ENCODE data around the gene COL2A1.

The COL2A1 gene

DNA sequence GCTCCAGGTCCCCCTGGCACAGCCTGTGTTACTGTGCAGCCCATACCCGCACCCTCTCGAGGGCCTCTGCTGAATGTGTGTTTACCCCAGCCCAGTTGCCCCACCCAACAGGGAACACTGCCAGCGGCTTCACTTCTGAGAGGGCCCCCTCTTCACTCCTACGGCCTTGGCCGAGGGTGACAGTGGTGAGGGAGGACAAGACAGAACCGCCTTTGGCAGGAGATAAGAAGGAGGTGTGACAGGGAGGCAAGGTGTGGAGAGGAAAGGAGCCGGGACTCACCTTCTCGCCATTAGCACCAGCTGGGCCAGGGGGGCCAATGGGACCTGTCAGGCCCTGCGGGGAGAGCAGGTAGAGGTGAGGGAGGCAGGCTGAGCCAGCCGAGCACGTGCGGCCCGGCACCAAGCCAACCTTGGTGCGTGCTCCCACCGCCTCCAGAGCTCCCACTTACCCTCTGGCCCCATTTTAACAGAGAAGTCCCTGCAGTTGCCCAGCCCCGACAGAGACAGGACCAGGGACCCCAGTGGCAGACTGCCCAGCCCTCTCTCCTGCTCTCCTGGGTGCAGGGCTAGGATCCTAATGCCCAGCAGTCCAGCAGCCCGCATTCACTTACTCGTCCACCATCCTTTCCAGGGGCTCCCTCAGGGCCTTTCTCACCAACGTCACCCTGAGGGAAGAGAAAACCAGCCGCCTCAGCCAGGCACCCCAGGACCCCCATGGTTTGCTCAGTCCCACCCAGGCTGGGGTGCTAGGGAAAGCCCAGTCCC, 22.6 kb downstream of the COL2A1 start:
- in situ Hi-C loops (cut with HindIII; ENCODE audit: low pct_unique_long_range_greater_than_20kb, low sequenced_read_pairs) = no loop called here
- TF ChIP-seq JUND (IDR thresholded peaks at IDR 0.05; ENCODE audit: low read depth) = no peak
- no peak for DNase-seq (ENCODE audit: low read depth in 1 of 2, low spot score in 1 of 2)

- in situ Hi-C loops (cut with HindIII; ENCODE audit: low pct_unique_long_range_greater_than_20kb, low sequenced_read_pairs) = no loop called here
- no peak for DNase-seq (ENCODE audit: low read depth in 1 of 2, low spot score in 1 of 2)
- no peak for TF ChIP-seq JUND (IDR thresholded peaks at IDR 0.05; ENCODE audit: low read depth)
These were observed 23.3 kb downstream of the COL2A1 start for GRCh38 chr12:47980779-47981495.

GRCh38 chr12:47980197-47980596, 24.1 kb downstream of the COL2A1 start:
- in situ Hi-C loops (cut with HindIII; ENCODE audit: low pct_unique_long_range_greater_than_20kb, low sequenced_read_pairs) = no loop called here
- TF ChIP-seq JUND (IDR thresholded peaks at IDR 0.05; ENCODE audit: low read depth) = no peak

GRCh38 chr12:47979686-47980085, 24.6 kb downstream of the COL2A1 start:
- no peak for DNase-seq (ENCODE audit: low read depth in 1 of 2, low spot score in 1 of 2)
- in situ Hi-C loops (cut with HindIII; ENCODE audit: low pct_unique_long_range_greater_than_20kb, low sequenced_read_pairs) = no loop called here
- no peak for TF ChIP-seq JUND (IDR thresholded peaks at IDR 0.05; ENCODE audit: low read depth)

More at GRCh38 chr12:47980197-47980596, 24.1 kb downstream of the COL2A1 start:
- DNase-seq (ENCODE audit: low read depth in 1 of 2, low spot score in 1 of 2) = no peak

GRCh38 chr12:47979166-47979565, 25.1 kb downstream of the COL2A1 start:
- in situ Hi-C loops (cut with HindIII; ENCODE audit: low pct_unique_long_range_greater_than_20kb, low sequenced_read_pairs) = no loop called here
- no peak for DNase-seq (ENCODE audit: low read depth in 1 of 2, low spot score in 1 of 2)
- no peak for TF ChIP-seq JUND (IDR thresholded peaks at IDR 0.05; ENCODE audit: low read depth)

DNA sequence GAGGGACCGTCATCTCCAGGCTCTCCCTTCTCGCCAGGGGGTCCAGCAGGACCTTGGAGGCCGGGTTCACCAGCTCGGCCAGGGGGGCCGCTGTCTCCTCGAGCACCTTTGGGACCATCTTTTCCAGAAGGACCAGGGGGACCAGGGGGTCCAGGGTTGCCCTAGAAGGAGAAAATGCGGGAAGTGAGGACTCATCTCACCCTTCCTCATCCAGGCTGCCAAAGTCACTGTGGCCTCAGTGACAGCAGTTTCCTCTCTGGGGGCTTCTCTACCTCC, 25.7 kb downstream of the COL2A1 start:
- in situ Hi-C loops (cut with HindIII; ENCODE audit: low pct_unique_long_range_greater_than_20kb, low sequenced_read_pairs) = no loop called here
- TF ChIP-seq JUND (IDR thresholded peaks at IDR 0.05; ENCODE audit: low read depth) = no peak
- DNase-seq (ENCODE audit: low read depth in 1 of 2, low spot score in 1 of 2) = no peak

- no peak for DNase-seq (ENCODE audit: low read depth in 1 of 2, low spot score in 1 of 2)
- in situ Hi-C loops (cut with HindIII; ENCODE audit: low pct_unique_long_range_greater_than_20kb, low sequenced_read_pairs) = no loop called here
- no peak for TF ChIP-seq JUND (IDR thresholded peaks at IDR 0.05; ENCODE audit: low read depth)
These were observed 26.3 kb downstream of the COL2A1 start for GRCh38 chr12:47977772-47978597.

DNA sequence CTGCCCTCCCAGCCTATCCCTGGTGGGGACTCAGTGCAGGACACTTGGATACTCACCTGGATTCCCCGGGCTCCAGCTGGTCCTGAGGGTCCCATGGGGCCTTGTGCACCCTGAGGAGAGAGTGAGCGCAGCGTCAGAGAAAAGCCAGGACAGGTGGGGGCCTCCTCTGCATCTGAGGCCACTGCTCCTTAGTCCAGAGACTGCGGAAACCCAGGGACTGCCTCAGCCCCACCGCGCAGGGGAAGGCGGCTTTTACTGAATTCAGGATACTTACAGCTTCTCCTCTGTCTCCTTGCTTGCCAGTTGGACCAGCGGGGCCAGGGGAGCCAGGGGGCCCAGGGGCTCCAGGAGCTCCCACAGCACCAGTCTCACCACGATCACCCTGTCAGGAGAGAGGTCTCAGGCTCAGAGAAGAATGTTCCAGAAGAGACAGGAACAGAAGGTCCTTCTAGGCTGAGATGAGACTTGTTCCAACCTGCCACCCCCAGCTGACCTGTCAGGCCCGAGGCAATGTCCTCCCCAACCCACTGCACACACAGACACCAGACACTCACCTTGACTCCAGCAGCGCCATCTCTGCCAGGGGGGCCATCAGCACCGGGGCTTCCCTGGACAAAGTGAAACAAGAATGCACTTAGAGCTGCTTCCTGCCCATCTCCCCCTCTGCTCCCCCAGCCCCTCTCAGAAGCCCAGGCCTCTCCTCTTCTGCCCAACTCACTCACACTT, 27.1 kb downstream of the COL2A1 start:
- in situ Hi-C loops (cut with HindIII; ENCODE audit: low pct_unique_long_range_greater_than_20kb, low sequenced_read_pairs) = no loop called here
- DNase-seq (ENCODE audit: low read depth in 1 of 2, low spot score in 1 of 2) = no peak
- no peak for TF ChIP-seq JUND (IDR thresholded peaks at IDR 0.05; ENCODE audit: low read depth)

DNA sequence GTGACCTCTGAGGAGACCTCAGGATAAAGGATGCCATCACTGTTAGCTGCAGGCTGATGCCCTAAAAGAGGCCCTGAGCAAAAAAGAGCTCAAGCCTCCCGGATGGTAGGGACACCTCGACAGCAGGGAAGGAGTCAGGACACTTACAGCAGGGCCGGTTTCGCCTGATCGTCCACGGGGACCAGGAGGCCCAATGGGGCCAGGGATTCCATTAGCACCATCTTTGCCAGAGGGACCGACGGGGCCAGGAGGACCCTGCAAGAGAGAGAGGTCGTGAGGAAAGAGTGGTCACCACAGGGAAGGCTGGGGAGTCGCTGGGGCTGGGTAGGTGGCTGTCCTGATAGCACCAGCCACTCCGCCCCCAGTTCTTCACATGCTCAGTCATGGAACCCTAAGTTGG, 28.5 kb downstream of the COL2A1 start:
- TF ChIP-seq JUND (IDR thresholded peaks at IDR 0.05; ENCODE audit: low read depth) = no peak
- in situ Hi-C loops (cut with HindIII; ENCODE audit: low pct_unique_long_range_greater_than_20kb, low sequenced_read_pairs) = no loop called here
- no peak for DNase-seq (ENCODE audit: low read depth in 1 of 2, low spot score in 1 of 2)

- no peak for TF ChIP-seq JUND (IDR thresholded peaks at IDR 0.05; ENCODE audit: low read depth)
- in situ Hi-C loops (cut with HindIII; ENCODE audit: low pct_unique_long_range_greater_than_20kb, low sequenced_read_pairs) = no loop called here
- DNase-seq (ENCODE audit: low read depth in 1 of 2, low spot score in 1 of 2) = no peak
These were observed 29.1 kb downstream of the COL2A1 start for GRCh38 chr12:47975036-47975620.

- TF ChIP-seq JUND (IDR thresholded peaks at IDR 0.05; ENCODE audit: low read depth) = no peak
- DNase-seq (ENCODE audit: low read depth in 1 of 2, low spot score in 1 of 2) = no peak
- in situ Hi-C loops (cut with HindIII; ENCODE audit: low pct_unique_long_range_greater_than_20kb, low sequenced_read_pairs) = no loop called here
These were observed 30.4 kb downstream of the COL2A1 start for GRCh38 chr12:47973870-47974269.

DNA sequence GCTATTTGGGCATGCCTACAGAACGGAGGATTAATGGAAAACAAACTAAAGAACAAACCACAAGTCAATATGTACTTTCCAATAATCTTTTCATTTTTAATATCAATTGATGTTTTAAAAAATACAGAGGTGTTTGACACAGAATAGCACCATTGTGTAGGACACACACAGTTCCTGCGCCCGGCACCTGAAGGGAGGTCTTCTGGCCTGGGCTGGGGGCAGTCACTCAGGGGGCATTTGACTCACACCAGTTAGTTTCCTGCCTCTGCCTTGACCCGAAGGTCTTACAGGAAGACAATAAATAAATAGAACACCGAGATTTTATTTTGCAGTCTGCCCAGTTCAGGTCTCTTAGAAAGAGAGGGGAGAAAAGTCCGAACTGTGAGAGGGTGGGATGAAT, 31.4 kb downstream of the COL2A1 start:
- in situ Hi-C loops (cut with HindIII; ENCODE audit: low pct_unique_long_range_greater_than_20kb, low sequenced_read_pairs) = no loop called here
- TF ChIP-seq JUND (IDR thresholded peaks at IDR 0.05; ENCODE audit: low read depth) = no peak

More for the DNA sequence above, 31.4 kb downstream of the COL2A1 start:
- DNase-seq (ENCODE audit: low read depth in 1 of 2, low spot score in 1 of 2) = no peak

All from T47D (cell line).